HG02759 (cell line): ENCODE results near the gene TJP1.
A peak's percentile ranks its signal among the peaks of the same experiment; 100 is the strongest.
"Not testable (repeated sequence)": the region's sequence is repeated elsewhere in the genome, so short reads cannot be mapped to it uniquely, and the experiment has no call there.

Source experiments
- ATAC-seq: cut with Tn5 transposase; IDR thresholded peaks from one replicate; pipeline ENCODE4 v1.9.1; 2021; ENCODE audit warnings: mild to moderate bottlenecking, moderate library complexity; ENCODE audit not compliant: unreplicated experiment

The TJP1 gene

GRCh38 chr15:29670266-29670665 is 152.0 kb downstream of the TJP1 start:
- ATAC-seq: no peak

- no peak for ATAC-seq
Observed at GRCh38 chr15:29669823-29670222, 152.4 kb downstream of the TJP1 start.

DNA sequence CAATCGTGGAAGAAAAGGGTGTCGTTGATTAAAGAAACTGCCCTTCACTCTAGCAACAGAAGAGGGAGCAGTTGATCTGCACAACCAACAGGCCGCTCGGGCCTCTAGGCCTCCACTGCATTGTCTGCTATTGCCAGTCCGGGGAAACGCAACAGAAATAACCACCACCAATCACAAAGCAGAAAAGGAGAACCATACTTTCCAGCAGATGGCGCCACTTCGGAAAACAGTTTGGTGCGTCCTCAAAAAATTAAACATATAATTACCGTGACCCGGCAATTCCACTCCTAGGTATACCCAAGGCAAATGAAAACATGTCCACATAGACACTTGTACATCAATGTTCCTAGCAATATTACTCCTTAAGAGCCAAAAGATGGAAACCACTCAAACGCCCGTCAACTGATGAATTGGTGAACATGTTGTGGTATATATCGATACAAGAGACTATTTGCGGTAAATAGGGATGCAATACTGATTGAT is 154.1 kb downstream of the TJP1 start:
- ATAC-seq: peak; percentile 82

- no peak for ATAC-seq
Observed at GRCh38 chr15:29666241-29666640, 156.0 kb downstream of the TJP1 start.

DNA sequence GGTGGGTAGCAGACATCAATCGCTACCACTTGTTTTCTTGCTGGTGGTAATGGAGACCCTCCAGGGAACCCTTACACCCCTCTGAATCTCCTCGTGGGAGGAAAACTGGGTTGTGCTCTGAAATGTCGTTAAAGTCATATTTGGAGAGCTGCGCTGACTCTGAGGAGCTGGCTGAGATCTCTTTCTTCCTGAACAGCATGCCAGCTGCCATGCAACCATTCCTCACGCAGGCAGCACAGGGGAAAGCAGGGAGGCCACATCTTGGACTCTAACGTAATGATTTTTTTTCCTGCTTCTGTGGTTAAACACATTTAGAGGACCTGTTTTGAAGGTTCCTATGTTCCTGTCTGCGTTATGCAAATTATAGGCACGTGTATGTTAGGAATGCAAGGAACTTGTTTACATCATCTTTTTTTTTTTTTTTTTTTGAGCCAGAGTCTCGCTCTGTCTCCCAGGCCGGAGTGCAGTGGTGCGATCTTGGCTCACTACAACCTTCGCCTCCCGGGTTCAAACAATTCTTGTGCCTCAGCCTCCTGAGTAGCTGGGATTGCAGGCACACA is 156.7 kb downstream of the TJP1 start:
- ATAC-seq: no peak

DNA sequence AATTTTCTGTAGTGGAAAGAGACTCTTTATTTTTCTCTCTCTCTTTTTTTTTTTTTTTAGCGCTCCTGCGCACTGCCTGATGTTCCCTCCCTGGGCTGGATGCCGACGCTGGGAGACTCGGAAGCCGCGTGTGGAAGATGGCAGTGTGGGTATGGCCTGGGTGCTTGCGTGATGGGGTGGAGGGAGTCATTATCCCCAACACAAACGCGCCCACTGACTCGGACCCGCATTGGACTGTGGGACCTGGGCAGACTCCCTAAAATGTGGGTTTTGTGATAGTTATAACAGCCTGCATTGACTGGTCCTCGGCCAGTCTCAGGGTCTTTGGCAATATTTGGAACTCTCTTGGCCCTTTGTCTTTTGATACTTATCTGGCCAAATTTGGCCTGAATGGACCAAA is 157.9 kb downstream of the TJP1 start:
- no peak for ATAC-seq

- ATAC-seq: not testable (repeated sequence)
Observed at GRCh38 chr15:29657476-29657817, 164.8 kb downstream of the TJP1 start.

- ATAC-seq: no peak
Observed at GRCh38 chr15:29656636-29657475, 165.4 kb downstream of the TJP1 start.

DNA sequence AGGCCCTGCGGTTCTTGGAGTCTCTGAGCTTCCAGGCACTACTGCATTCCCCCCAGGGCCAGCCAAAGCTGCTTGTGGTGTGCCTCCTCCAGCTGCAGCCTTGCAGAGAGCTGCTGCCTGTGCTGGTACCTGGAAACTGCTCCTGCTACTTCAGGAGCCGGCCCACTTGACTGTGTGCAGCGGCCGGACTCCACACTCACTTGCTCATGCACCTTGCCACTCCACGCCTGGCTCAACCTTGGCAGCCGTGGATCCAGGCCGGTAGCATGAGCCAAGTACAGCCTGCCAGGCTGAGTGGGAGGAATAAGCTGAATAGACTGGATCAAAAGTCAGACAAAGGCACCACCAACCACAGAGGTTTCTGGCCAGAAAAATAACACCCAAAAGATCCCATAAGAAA is 169.7 kb downstream of the TJP1 start:
- ATAC-seq: no peak

DNA sequence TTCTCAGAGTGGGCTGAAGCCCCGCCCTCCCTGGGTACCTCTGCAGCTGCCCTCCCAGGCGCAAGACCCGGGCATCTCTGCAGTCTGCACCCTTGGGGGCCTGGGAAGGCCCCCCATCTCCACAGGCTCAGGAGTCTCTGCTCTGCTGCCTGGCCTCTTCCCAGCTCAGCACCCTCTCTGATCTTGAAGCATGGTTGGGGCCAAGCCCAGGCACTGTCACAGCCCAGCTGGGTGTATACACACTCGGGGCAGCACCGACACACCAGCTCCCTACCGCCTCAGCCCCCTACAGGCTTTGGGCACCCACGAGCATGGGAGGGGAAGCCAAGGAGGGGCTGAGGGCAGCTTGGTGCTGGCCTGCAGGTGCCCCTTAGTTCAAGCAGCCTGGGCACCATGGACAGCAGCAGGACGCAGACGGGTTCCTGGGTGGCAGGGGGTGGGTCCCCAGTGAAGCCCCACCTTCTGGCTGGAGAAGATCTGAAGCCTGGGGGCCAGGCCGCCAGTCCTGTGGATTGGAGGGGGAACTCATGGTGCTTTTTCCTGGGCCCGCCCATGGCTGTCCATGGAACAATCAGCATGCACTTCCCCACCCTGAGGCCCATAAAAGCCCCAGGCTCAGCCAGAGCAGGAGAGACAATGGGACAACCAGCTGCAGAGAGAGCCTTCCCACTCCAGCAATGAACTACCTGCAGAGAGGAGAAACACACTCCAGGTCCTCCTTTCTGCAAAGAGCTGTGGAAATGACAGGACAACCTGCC is 170.6 kb downstream of the TJP1 start:
- no peak for ATAC-seq
